ENCODE data around the gene HOXA9.
A peak's percentile ranks its signal among the peaks of the same experiment; 100 is the strongest.

The HOXA9 gene

GRCh38 chr7:27166531-27167505 is 1.5 kb upstream of the HOXA9 start:
- Histone ChIP-seq H3K27ac (ENCODE audit: low read length) (no peak overlapping the region), H3K9me3 (ENCODE audit: control insufficient read depth in 2 of 2, low read length in 2 of 2) (no peaks in the 10 kb centered on the region), H3K4me1 (ENCODE audit: control insufficient read depth, insufficient read depth, low read length) (peaks cover 22% of the 10 kb centered on the region), H3K4me3 (ENCODE audit: low read length in 2 of 2) (peak overlapping the region in 1 of 2 donors; percentile 29), H3K27me3 (ENCODE audit: control insufficient read depth in 1 of 2, insufficient read depth in 2 of 2, low read length in 2 of 2) (peaks cover 80 to 100% of the 10 kb centered on the region in 2 donors), H3K36me3 (ENCODE audit: control insufficient read depth in 2 of 2, insufficient read depth in 2 of 2, low read length in 2 of 2) (no peaks in the 10 kb centered on the region), H3K9ac (ENCODE audit: low read length in 2 of 2) (no peak overlapping the region)

- peaks cover 76 to 97% of the 10 kb centered on the region in 2 donors for H3K27me3 ChIP-seq (ENCODE audit: control insufficient read depth in 1 of 2, insufficient read depth in 2 of 2, low read length in 2 of 2)
- H3K4me1 ChIP-seq (ENCODE audit: control insufficient read depth, insufficient read depth, low read length) = peaks cover 26% of the 10 kb centered on the region
- no peak overlapping the region for H3K9ac ChIP-seq (ENCODE audit: low read length in 2 of 2)
- H3K4me3 ChIP-seq (ENCODE audit: low read length in 2 of 2) = peak overlapping the region in 1 of 2 donors; percentile 29
- H3K27ac ChIP-seq (ENCODE audit: low read length) = no peak overlapping the region
- no peaks in the 10 kb centered on the region for H3K9me3 ChIP-seq (ENCODE audit: control insufficient read depth in 2 of 2, low read length in 2 of 2)
- no peaks in the 10 kb centered on the region for H3K36me3 ChIP-seq (ENCODE audit: control insufficient read depth in 2 of 2, insufficient read depth in 2 of 2, low read length in 2 of 2)
Observed at GRCh38 chr7:27165996-27166530, 726 bp upstream of the HOXA9 start.

GRCh38 chr7:27164367-27165088 is 809 bp downstream of the HOXA9 start:
- peak overlapping the region in 1 of 2 donors; percentile 40 for H3K4me3 ChIP-seq (ENCODE audit: low read length in 2 of 2)
- H3K9me3 ChIP-seq (ENCODE audit: control insufficient read depth in 2 of 2, low read length in 2 of 2) = no peaks in the 10 kb centered on the region
- H3K36me3 ChIP-seq (ENCODE audit: control insufficient read depth in 2 of 2, insufficient read depth in 2 of 2, low read length in 2 of 2) = no peaks in the 10 kb centered on the region
- no peak overlapping the region for H3K9ac ChIP-seq (ENCODE audit: low read length in 2 of 2)
- H3K27ac ChIP-seq (ENCODE audit: low read length) = no peak overlapping the region
- H3K4me1 ChIP-seq (ENCODE audit: control insufficient read depth, insufficient read depth, low read length) = peaks cover 31% of the 10 kb centered on the region
- H3K27me3 ChIP-seq (ENCODE audit: control insufficient read depth in 1 of 2, insufficient read depth in 2 of 2, low read length in 2 of 2) = peaks cover 80 to 97% of the 10 kb centered on the region in 2 donors

- Histone ChIP-seq H3K4me3 (ENCODE audit: low read length in 2 of 2) (no peak overlapping the region), H3K9ac (ENCODE audit: low read length in 2 of 2) (no peak overlapping the region), H3K4me1 (ENCODE audit: control insufficient read depth, insufficient read depth, low read length) (peaks cover 27% of the 10 kb centered on the region), H3K27ac (ENCODE audit: low read length) (no peak overlapping the region), H3K9me3 (ENCODE audit: control insufficient read depth in 2 of 2, low read length in 2 of 2) (no peaks in the 10 kb centered on the region), H3K27me3 (ENCODE audit: control insufficient read depth in 1 of 2, insufficient read depth in 2 of 2, low read length in 2 of 2) (peaks cover 83 to 97% of the 10 kb centered on the region in 2 donors), H3K36me3 (ENCODE audit: control insufficient read depth in 2 of 2, insufficient read depth in 2 of 2, low read length in 2 of 2) (no peaks in the 10 kb centered on the region)
Observed at GRCh38 chr7:27164045-27164366, 1.3 kb downstream of the HOXA9 start.

GRCh38 chr7:27163288-27164044 is 1.9 kb downstream of the HOXA9 start:
- peaks cover 30% of the 10 kb centered on the region for H3K4me1 ChIP-seq (ENCODE audit: control insufficient read depth, insufficient read depth, low read length)
- no peak overlapping the region for H3K27ac ChIP-seq (ENCODE audit: low read length)
- peaks cover 83 to 97% of the 10 kb centered on the region in 2 donors for H3K27me3 ChIP-seq (ENCODE audit: control insufficient read depth in 1 of 2, insufficient read depth in 2 of 2, low read length in 2 of 2)
- no peak overlapping the region for H3K9ac ChIP-seq (ENCODE audit: low read length in 2 of 2)
- H3K9me3 ChIP-seq (ENCODE audit: control insufficient read depth in 2 of 2, low read length in 2 of 2) = no peaks in the 10 kb centered on the region
- H3K4me3 ChIP-seq (ENCODE audit: low read length in 2 of 2) = no peak overlapping the region
- H3K36me3 ChIP-seq (ENCODE audit: control insufficient read depth in 2 of 2, insufficient read depth in 2 of 2, low read length in 2 of 2) = no peaks in the 10 kb centered on the region

GRCh38 chr7:27162561-27163287 is 2.6 kb downstream of the HOXA9 start:
- no peaks in the 10 kb centered on the region for H3K36me3 ChIP-seq (ENCODE audit: control insufficient read depth in 2 of 2, insufficient read depth in 2 of 2, low read length in 2 of 2)
- peaks cover 83 to 97% of the 10 kb centered on the region in 2 donors for H3K27me3 ChIP-seq (ENCODE audit: control insufficient read depth in 1 of 2, insufficient read depth in 2 of 2, low read length in 2 of 2)
- no peaks in the 10 kb centered on the region for H3K9me3 ChIP-seq (ENCODE audit: control insufficient read depth in 2 of 2, low read length in 2 of 2)
- peaks cover 32% of the 10 kb centered on the region for H3K4me1 ChIP-seq (ENCODE audit: control insufficient read depth, insufficient read depth, low read length)
- H3K4me3 ChIP-seq (ENCODE audit: low read length in 2 of 2) = no peak overlapping the region
- H3K9ac ChIP-seq (ENCODE audit: low read length in 2 of 2) = no peak overlapping the region
- no peak overlapping the region for H3K27ac ChIP-seq (ENCODE audit: low read length)

- peaks cover 34% of the 10 kb centered on the region for H3K4me1 ChIP-seq (ENCODE audit: control insufficient read depth, insufficient read depth, low read length)
- H3K4me3 ChIP-seq (ENCODE audit: low read length in 2 of 2) = no peak overlapping the region
- H3K9me3 ChIP-seq (ENCODE audit: control insufficient read depth in 2 of 2, low read length in 2 of 2) = no peaks in the 10 kb centered on the region
- no peak overlapping the region for H3K9ac ChIP-seq (ENCODE audit: low read length in 2 of 2)
- H3K36me3 ChIP-seq (ENCODE audit: control insufficient read depth in 2 of 2, insufficient read depth in 2 of 2, low read length in 2 of 2) = no peaks in the 10 kb centered on the region
- H3K27ac ChIP-seq (ENCODE audit: low read length) = no peak overlapping the region
- peaks cover 83 to 97% of the 10 kb centered on the region in 2 donors for H3K27me3 ChIP-seq (ENCODE audit: control insufficient read depth in 1 of 2, insufficient read depth in 2 of 2, low read length in 2 of 2)
Observed at GRCh38 chr7:27161721-27162560, 3.4 kb downstream of the HOXA9 start.

- H3K27me3 ChIP-seq (ENCODE audit: control insufficient read depth in 1 of 2, insufficient read depth in 2 of 2, low read length in 2 of 2) = peaks cover 81 to 96% of the 10 kb centered on the region in 2 donors
- peaks cover 32% of the 10 kb centered on the region for H3K4me1 ChIP-seq (ENCODE audit: control insufficient read depth, insufficient read depth, low read length)
- peak overlapping the region; percentile 52 to 76 for H3K4me3 ChIP-seq (ENCODE audit: low read length in 2 of 2)
- peak overlapping the region in 1 of 2 donors; percentile 4 for H3K9ac ChIP-seq (ENCODE audit: low read length in 2 of 2)
- H3K9me3 ChIP-seq (ENCODE audit: control insufficient read depth in 2 of 2, low read length in 2 of 2) = no peaks in the 10 kb centered on the region
- no peaks in the 10 kb centered on the region for H3K36me3 ChIP-seq (ENCODE audit: control insufficient read depth in 2 of 2, insufficient read depth in 2 of 2, low read length in 2 of 2)
- no peak overlapping the region for H3K27ac ChIP-seq (ENCODE audit: low read length)
Observed at GRCh38 chr7:27161214-27161720, 4.1 kb downstream of the HOXA9 start.

GRCh38 chr7:27160546-27161213 is 4.7 kb downstream of the HOXA9 start:
- Histone ChIP-seq H3K27me3 (ENCODE audit: control insufficient read depth in 1 of 2, insufficient read depth in 2 of 2, low read length in 2 of 2) (peaks cover 79 to 96% of the 10 kb centered on the region in 2 donors), H3K36me3 (ENCODE audit: control insufficient read depth in 2 of 2, insufficient read depth in 2 of 2, low read length in 2 of 2) (no peaks in the 10 kb centered on the region), H3K9ac (ENCODE audit: low read length in 2 of 2) (peak overlapping the region in 1 of 2 donors; percentile 4), H3K9me3 (ENCODE audit: control insufficient read depth in 2 of 2, low read length in 2 of 2) (no peaks in the 10 kb centered on the region), H3K4me3 (ENCODE audit: low read length in 2 of 2) (peak overlapping the region; percentile 52 to 76), H3K4me1 (ENCODE audit: control insufficient read depth, insufficient read depth, low read length) (peaks cover 36% of the 10 kb centered on the region), H3K27ac (ENCODE audit: low read length) (no peak overlapping the region)

Data from stomach smooth muscle (tissue), 2 donors.